Peyer's patch (tissue), 4 donors: Measurements from ENCODE around the gene KCNB1.

Experiments used
- POLR2A ChIP-seq, 2 donors: fragments of 450-650 bp; IDR thresholded peaks; one replicate each; pipeline ENCODE4 v1.5.1; 2017; ENCODE audit warnings: antibody characterized with exemption in 2 of 2, mild to moderate bottlenecking in 2 of 2, moderate library complexity in 2 of 2
- TF ChIP-seq, protein P1 (sequence below), 6 experiments: fragments of 450-650 bp in 4 of 6; fragments of 200-600 bp in 2 of 6; sonication (generic) in 1 of 6; IDR thresholded peaks; one replicate each; pipeline ENCODE4 v1.5.1; 2017 to 2019; ENCODE audit warnings: antibody characterized with exemption in 6 of 6, mild to moderate bottlenecking in 3 of 6, moderate library complexity in 1 of 6

DNA sequence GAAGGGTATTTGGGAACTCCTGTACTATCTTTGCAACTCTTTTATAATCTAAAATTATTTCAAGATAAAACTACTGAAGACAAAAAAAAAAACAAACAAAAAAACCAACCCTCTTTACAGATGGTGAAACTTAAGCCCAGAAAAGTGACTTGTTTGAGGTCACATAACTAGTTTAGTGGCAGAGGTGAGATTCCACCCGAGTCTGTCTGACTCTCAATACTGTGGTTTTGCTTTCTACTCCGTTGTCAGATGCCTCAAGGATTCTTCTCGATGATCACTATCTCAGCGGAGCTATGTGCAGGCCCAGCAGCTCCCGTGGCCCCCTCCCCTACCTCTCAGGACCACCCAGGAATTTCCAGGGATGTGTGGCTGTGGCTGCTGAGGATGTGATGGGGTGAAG is 36.1 kb upstream of the KCNB1 start:
- TF ChIP-seq, protein P1, sequence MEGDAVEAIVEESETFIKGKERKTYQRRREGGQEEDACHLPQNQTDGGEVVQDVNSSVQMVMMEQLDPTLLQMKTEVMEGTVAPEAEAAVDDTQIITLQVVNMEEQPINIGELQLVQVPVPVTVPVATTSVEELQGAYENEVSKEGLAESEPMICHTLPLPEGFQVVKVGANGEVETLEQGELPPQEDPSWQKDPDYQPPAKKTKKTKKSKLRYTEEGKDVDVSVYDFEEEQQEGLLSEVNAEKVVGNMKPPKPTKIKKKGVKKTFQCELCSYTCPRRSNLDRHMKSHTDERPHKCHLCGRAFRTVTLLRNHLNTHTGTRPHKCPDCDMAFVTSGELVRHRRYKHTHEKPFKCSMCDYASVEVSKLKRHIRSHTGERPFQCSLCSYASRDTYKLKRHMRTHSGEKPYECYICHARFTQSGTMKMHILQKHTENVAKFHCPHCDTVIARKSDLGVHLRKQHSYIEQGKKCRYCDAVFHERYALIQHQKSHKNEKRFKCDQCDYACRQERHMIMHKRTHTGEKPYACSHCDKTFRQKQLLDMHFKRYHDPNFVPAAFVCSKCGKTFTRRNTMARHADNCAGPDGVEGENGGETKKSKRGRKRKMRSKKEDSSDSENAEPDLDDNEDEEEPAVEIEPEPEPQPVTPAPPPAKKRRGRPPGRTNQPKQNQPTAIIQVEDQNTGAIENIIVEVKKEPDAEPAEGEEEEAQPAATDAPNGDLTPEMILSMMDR (IDR thresholded peaks at IDR 0.05) = no peak
- TF ChIP-seq POLR2A (IDR thresholded peaks at IDR 0.05) = no peak
